Right ventricle myocardium inferior (tissue), 1 donor: ENCODE measurements around the gene AIRE. TPM values are rescaled to one million over a fixed set of nuclear protein-coding genes. Genes with fewer than 3 reads are reported as not detected.
"Not testable (repeated sequence)": the region's sequence is repeated elsewhere in the genome, so short reads cannot be mapped to it uniquely, and the experiment has no call there.

ENCODE experiments used
- ATAC-seq: fragments of 200-7000 bp; cut with Tn5 transposase; one replicate; pipeline ENCODE4 v1.9.1; 2020; ENCODE audit warnings: mild to moderate bottlenecking, moderate library complexity
- DNase-seq: peaks from one replicate; pipeline ENCODE4 v3.0.0; 2021; ENCODE audit errors: missing footprints
- intact Hi-C: fragments of 100-400 bp; cut with DNase I; formaldehyde crosslinking; loops from one replicate; pipeline ENCODE4 v1.11.0; 2022
- total RNA-seq: library from RNA; stranded (reverse); fragmentation: NEBNext Ultra II Directional; extraction: Animal tissue kit (Norgen Biotek cat#: 25700); gene quantifications from one replicate; pipeline ENCODE4 v1.2.1, GENCODE V29; 2021
- donor health status: DM: no; HTN: yes; CAD: no; lungs with severe emphysema.

Gene AIRE
- total RNA-seq, 1 donor from 2014 or later: not detected

DNA sequence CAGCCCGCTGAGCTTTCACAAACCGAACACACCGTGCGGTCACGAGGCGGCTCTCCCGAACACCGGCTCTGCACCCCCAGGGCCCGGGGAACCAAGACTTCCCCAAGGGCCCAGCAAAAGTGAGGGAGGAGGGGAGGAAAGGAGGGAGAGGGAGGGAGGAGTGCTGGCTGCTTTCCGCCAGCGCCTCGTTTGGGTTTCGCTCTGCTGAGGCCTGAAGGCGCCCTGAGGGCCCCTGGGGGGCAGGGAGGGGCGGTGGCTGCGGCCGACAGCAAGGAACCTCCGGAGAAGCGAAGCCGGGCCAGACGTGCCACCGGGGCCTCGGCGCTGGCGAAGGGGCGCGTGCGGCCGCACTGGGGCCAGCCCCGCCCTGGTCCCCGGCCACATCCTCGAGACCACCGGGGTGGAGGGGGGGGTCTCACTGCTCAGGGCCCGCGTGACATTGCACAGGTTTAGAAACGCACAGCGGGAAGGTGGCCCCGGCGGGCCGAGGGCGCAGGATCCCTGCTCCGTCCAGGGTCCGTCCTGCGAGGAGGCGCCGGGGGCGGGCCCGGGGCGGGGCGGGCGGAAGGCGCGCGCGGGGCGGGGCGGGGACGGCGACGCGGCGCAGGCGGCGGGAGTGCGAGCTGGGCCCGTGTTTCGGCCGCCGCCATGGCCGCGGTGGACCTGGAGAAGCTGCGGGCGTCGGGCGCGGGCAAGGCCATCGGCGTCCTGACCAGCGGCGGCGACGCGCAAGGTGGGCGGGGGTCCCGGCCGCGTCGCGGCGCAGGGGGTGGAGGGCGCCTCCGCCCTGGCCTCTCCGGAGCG, 14.0 kb downstream of the AIRE start, which contains the start of gene PFKL:
Gene PFKL (plus strand): TSS at position 596 of the 804 bp plus-strand sequence. CDS start 53 bp downstream, at position 649.
- intact Hi-C loops: no loop called here
- ATAC-seq: peak; percentile 57
- DNase-seq: peak; percentile 90

DNA sequence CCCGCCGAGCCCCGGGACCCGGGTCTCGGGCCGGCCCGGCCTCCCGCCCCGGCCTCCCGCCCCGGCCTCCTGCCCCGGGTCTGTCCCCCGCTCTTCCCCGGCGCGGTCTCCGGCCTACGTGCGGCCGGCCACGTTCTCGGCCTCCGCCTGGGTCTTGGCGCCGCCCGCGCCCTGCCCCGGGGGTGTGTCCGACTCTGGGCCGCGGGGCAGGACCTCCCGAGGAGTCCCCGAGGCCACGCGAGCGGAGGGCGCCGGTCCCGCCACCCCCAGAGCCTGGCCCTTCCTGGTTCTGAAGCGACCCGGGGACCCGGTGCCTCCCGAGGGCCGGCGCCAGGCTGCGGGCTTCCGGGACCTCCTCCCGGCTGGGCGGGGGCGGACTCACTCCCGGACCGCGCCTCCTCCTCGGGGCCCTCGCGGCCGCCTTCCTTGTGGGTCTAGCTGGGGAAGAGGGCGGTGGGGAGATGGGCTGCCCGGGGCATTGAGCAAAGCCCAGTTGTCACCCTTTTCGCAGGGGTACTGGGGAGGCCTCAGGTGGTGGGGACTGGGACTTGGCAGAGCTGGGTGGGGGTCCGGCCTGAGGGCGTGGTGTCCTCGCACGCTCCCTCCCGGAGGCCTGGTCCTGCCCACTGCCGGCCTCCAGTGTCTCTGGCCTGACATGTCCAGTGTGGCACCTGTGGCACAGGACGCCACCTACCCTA, 14.7 kb downstream of the AIRE start:
- intact Hi-C loops: no loop called here

GRCh38 chr21:44301141-44301540, 15.5 kb downstream of the AIRE start:
- DNase-seq (no peak), ATAC-seq (no peak)
- intact Hi-C loops: no loop called here

More for the DNA sequence above, 14.7 kb downstream of the AIRE start:
- ATAC-seq (peak; percentile 50), DNase-seq (peak; percentile 90)

- DNase-seq (no peak), ATAC-seq (no peak)
- intact Hi-C loops: no loop called here
Measured at GRCh38 chr21:44301961-44302406, 16.3 kb downstream of the AIRE start.

DNA sequence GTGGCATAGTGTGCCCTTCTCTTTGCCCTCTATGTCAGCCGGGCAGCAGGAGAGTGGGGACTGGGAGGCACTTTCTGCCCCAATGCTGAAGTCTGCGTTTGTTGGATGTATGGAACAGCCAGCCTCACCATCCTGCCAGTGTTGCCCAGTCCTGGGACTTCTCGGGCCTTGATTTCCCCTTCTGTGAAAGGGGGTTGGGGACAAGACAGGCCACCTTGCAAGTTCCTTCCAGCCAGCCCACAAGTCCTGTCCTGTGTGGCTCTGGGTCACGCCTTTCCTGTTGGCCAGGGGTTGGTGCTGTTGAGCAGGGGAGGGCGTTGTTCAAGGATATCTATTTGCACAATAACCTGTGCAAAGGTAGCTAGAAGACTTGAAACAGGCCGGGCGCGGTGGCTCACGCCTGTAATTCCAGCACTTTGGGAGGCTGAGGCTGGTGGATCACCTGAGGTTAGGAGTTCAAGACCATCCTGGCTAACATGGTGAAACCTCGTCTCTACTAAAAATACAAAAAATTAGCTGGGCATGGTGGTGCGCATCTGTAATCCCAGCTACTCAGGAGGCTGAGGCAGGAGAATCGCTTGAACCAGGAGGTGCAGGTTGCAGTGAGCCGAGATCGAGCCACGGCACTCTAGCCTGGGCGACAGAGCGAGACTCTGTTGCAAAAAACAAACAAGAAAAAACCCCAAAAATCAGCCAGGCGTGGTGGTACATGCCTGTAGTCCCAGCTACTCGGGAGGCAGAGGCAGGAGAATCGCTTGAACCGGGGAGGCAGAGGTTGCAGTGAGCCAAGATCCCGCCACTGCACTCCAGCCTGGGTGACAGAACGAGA, 17.1 kb downstream of the AIRE start:
- intact Hi-C loops, ATAC-seq, DNase-seq: not testable (repeated sequence)

GRCh38 chr21:44303490-44303981, 17.9 kb downstream of the AIRE start:
- DNase-seq (no peak), ATAC-seq (no peak)
- intact Hi-C loops: no loop called here

GRCh38 chr21:44304011-44304616, 18.4 kb downstream of the AIRE start:
- ATAC-seq (no peak), DNase-seq (no peak)
- intact Hi-C loops: no loop called here

DNA sequence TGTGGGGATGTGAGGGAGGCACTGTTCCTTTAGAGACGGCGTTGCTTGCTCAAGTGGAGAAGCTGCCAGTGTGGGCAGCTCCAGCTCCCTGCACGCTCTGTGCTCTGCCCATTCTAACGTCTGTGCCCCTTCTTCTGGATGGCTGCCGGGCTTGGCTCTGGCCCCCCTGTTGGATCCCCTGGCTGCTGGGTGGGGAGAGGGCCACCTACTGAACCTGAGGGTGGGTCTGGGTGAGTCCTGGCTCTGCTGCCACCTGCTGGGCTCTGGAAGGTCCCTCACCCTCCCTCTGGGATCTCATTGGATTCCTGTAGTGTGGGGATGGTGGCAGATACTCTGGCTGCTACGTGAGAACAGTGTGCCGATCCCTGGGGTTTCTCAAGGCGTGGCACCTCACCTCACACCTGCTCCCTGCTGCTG, 19.2 kb downstream of the AIRE start:
- intact Hi-C loops: no loop called here
- DNase-seq (no peak), ATAC-seq (peak; percentile 32)

DNA sequence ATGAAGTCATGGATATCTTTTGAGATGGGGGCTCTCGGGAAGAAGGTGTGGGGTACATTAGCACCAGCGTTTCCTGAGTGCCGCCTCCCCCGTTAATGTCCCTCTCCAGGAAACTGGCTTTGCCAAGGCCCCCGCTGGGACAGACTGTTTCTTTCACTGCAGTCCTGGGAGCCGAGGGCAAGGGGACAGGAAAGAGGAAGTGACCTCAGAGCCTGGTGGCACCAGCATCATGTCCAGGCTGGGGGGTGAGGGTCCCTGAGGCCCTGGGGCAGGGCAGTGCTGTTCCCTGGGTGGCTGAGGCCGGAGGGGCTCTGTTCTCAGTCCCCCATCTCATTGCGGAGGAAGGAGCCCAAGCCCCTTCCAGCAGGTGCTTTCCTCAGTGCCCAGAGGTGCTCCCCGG, 20.0 kb downstream of the AIRE start:
- DNase-seq: no peak
- intact Hi-C loops: no loop called here
- ATAC-seq: no peak

DNA sequence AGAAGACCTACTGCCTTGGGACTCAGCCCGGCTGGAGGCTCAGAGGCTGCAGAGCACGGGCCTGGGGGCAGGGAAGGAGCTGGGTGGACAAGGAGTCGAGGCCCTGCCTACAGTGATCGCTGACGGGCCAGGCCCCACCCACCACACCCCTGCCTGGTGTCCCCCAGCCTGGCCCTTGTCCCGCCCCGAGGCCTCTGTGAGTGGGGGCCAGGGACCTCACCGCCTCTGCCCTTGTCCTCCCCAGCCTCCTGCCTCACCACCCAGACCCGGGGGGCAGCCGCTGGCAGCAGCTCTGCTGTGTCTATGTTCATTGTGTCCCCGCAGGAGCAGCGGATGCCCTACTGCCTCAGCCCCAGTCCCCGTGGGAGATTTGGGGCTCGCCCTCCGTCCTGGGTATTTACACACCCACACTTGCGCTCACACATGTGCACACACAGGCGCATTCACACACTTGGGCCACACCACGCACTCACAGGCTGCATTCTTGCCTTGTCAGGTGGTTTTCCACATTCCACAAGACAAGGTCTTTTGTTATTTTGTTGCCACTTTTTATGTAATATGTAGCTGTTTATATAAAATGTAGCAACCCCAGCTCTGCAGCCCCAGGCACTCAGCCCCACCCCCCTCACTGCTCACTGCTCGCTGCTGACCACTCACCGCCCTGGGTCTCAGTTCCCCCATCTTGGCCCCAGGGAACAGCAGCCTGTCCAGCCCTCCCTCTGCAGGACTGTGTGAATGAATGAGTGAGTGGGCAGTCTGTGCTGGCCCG, 21.4 kb downstream of the AIRE start:
- DNase-seq (no peak), ATAC-seq (no peak)
- intact Hi-C loops: no loop called here

DNA sequence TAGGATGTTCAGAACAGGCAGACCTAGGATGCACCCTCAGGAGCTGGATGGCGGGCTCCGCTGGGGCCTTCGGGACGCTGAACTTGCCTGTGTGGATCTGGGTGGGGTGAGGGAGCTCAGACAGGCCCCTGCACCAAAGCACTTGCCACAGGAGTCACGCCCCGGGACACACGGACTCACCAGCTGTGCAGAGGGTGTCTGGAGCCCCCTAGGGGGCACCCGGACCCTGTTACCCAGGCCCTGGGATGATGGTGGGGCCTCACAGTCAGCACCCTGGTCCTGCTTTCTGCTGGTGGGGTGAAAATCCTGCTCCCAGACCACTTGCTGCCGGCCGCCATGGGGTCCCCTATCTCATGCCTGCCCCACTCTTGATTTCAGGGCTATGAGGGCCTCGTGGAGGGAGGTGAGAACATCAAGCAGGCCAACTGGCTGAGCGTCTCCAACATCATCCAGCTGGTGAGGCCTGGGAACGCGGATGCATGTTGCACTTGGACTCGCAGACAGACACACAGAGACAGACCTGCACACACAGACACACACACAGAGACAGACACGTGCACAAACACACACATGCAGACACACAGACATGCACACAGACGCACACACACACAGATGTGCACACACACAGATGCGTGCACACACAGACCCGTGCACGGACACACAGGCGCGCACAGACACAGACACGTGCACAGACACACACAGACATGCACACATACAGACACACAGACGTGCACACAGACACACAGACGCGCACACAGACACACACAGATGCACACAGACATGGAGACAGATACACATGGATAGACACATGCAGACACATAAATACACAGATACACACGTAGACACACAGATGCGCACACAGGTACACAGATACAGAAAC, 25.2 kb downstream of the AIRE start:
- DNase-seq (no peak), ATAC-seq (no peak)
- intact Hi-C loops: no loop called here

GRCh38 chr21:44312089-44312488, 26.4 kb downstream of the AIRE start:
- ATAC-seq (no peak), DNase-seq (no peak)
- intact Hi-C loops: no loop called here

DNA sequence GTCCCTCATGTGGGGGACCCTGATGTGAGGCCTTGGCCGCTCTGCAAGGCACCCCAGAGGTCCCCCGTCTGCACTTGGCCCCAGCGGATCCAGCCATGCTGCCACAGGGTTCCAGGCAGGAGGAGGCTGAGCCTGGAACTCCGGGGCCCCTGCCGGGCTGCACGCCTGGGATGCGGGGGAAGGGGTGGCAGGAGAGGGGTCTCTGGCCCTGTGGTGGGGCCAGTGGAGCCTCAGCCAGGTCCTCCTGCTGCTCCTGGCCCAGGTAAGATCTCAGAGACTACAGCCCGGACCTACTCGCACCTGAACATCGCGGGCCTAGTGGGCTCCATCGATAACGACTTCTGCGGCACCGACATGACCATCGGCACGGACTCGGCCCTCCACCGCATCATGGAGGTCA, 27.0 kb downstream of the AIRE start:
- ATAC-seq (no peak), DNase-seq (no peak)
- intact Hi-C loops: no loop called here

- ATAC-seq: no peak
- no peak for DNase-seq
- intact Hi-C loops: no loop called here
Measured at GRCh38 chr21:44313451-44313850, 27.8 kb downstream of the AIRE start.

GRCh38 chr21:44314128-44314527, 28.5 kb downstream of the AIRE start:
- intact Hi-C loops: no loop called here
- ATAC-seq: no peak
- DNase-seq: no peak

GRCh38 chr21:44314561-44314960, 28.9 kb downstream of the AIRE start:
- no peak for ATAC-seq
- intact Hi-C loops: no loop called here
- no peak for DNase-seq

GRCh38 chr21:44315691-44316203, 30.1 kb downstream of the AIRE start:
- intact Hi-C loops: no loop called here
- no peak for DNase-seq
- ATAC-seq: no peak
